ENCODE data around the gene MALAT1. TPM values are rescaled to one million over a fixed set of nuclear protein-coding genes. Genes with fewer than 3 reads are reported as not detected.

MALAT1 gene
- total and polyA plus RNA-seq, 2 of the 13 experiments (the other 11 are each of a cell fraction or from before 2014, with no cell fraction given): 143 to 1,237 TPM

DNA sequence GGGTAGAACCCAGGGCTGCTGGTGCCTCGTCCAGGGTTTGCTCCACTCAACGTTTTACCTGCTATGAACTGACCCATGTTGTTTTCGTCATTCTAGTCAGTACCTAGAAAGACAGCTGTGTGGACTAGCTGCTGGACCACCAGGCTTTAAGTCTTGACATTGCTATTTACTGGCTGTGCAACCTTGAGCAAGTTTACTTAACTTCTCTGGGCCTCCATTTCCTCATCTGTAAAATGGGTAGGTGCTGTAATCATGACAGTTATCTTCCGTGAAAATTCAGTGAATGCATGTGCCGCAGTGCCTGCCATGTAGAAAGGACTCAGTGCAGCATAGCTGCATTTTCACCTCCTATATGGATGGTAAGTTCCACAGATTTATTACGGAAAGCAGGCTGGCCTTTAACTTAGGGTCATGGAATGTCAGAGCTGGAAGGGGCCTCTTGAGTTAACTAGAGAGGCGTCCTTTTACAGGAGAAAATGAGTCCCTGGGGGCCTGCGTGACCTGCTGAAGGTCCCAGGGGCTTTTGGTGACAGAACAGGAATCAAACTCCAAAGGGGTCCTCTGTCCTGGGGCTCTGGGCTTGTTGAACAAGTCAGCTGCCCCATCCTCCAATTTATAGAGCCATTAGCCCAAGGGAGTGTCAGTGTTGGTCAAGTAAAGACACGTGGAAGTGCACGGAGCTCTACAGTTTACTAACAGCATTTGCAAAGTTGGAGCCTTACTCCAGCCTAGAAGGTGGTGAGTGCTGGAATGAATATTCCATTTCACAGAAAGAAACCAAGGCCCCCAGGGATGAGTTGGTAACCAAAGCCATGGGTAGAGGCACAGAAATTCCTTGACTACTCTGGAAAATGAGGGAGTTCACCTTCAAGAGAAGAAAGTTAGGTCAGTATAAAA, 12.0 kb upstream of the MALAT1 start (continued):
- TF ChIP-seq NAIF1 (CRISPR knock-in tag; IDR thresholded peaks at IDR 0.05; ENCODE audit: borderline replicate concordance) (no peak), U2AF1 (optimal IDR thresholded peaks at IDR 0.05; ENCODE audit: low read depth, low read length) (no peak), RXRB (CRISPR knock-in tag; IDR thresholded peaks at IDR 0.05; ENCODE audit: borderline replicate concordance) (no peak), RBFOX2 (IDR thresholded peaks at IDR 0.05; ENCODE audit: low read depth, low read length) (no peak), NKX3-1 (CRISPR knock-in tag; IDR thresholded peaks at IDR 0.05) (no peak), SP4 (CRISPR knock-in tag; IDR thresholded peaks at IDR 0.05) (0 out of 2 replicates have a peak, but pooled peaks have one; percentile 23), CREM (IDR thresholded peaks at IDR 0.05) (no peak), CREM (CRISPR knock-in tag; IDR thresholded peaks at IDR 0.05) (no peak), ZSCAN29 (CRISPR knock-in tag; conservative IDR thresholded peaks at IDR 0.05) (no peak), ZNF703 (CRISPR knock-in tag; IDR thresholded peaks at IDR 0.05; ENCODE audit: borderline replicate concordance) (no peak), NFIB (CRISPR knock-in tag; IDR thresholded peaks at IDR 0.05; ENCODE audit: borderline replicate concordance) (no peak), PRPF4 (IDR thresholded peaks at IDR 0.05; ENCODE audit: low read depth, low read length, poor library complexity, severe bottlenecking) (no peak), TEAD2 (CRISPR knock-in tag; IDR thresholded peaks at IDR 0.05) (no peak), AKAP8 (CRISPR knock-in tag; IDR thresholded peaks at IDR 0.05) (no peak; the same call in 1 of the 2 replicates), HDAC1 (CRISPR knock-in tag; IDR thresholded peaks at IDR 0.05) (no peak), JUN (CRISPR knock-in tag; IDR thresholded peaks at IDR 0.05) (no peak), SIN3B (IDR thresholded peaks at IDR 0.05; ENCODE audit: low read length) (no peak)
- TF ChIP-seq, protein P1, sequence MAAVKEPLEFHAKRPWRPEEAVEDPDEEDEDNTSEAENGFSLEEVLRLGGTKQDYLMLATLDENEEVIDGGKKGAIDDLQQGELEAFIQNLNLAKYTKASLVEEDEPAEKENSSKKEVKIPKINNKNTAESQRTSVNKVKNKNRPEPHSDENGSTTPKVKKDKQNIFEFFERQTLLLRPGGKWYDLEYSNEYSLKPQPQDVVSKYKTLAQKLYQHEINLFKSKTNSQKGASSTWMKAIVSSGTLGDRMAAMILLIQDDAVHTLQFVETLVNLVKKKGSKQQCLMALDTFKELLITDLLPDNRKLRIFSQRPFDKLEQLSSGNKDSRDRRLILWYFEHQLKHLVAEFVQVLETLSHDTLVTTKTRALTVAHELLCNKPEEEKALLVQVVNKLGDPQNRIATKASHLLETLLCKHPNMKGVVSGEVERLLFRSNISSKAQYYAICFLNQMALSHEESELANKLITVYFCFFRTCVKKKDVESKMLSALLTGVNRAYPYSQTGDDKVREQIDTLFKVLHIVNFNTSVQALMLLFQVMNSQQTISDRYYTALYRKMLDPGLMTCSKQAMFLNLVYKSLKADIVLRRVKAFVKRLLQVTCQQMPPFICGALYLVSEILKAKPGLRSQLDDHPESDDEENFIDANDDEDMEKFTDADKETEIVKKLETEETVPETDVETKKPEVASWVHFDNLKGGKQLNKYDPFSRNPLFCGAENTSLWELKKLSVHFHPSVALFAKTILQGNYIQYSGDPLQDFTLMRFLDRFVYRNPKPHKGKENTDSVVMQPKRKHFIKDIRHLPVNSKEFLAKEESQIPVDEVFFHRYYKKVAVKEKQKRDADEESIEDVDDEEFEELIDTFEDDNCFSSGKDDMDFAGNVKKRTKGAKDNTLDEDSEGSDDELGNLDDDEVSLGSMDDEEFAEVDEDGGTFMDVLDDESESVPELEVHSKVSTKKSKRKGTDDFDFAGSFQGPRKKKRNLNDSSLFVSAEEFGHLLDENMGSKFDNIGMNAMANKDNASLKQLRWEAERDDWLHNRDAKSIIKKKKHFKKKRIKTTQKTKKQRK (IDR thresholded peaks at IDR 0.05; ENCODE audit: low read length): no peak
- TF ChIP-seq, protein P2, sequence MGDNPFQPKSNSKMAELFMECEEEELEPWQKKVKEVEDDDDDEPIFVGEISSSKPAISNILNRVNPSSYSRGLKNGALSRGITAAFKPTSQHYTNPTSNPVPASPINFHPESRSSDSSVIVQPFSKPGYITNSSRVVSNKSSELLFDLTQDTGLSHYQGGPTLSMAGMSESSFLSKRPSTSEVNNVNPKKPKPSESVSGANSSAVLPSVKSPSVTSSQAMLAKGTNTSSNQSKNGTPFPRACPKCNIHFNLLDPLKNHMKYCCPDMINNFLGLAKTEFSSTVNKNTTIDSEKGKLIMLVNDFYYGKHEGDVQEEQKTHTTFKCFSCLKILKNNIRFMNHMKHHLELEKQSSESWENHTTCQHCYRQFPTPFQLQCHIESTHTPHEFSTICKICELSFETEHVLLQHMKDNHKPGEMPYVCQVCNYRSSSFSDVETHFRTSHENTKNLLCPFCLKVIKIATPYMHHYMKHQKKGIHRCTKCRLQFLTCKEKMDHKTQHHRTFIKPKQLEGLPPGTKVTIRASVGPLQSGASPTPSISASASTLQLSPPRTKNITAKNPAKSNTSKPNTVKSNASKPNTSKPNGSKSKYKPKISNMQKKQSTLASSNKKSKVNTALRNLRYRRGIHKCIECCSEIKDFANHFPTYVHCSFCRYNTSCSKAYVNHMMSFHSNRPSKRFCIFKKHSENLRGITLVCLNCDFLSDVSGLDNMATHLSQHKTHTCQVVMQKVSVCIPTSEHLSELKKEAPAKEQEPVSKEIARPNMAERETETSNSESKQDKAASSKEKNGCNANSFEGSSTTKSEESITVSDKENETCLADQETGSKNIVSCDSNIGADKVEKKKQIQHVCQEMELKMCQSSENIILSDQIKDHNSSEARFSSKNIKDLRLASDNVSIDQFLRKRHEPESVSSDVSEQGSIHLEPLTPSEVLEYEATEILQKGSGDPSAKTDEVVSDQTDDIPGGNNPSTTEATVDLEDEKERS (CRISPR knock-in tag; IDR thresholded peaks at IDR 0.05): no peak

Measured in HepG2 (cell line).